ENCODE results near the gene PRPSAP1. TPM values are rescaled to one million over a fixed set of nuclear protein-coding genes. Genes with fewer than 3 reads are reported as not detected.

PRPSAP1 gene
- total RNA-seq, 1 experiment from 2014 or later = 47.8 TPM

- no peak for TF ChIP-seq EZH2phosphoT487 (IDR thresholded peaks at IDR 0.05; ENCODE audit: borderline replicate concordance, low read length)
- TF ChIP-seq, protein P1, sequence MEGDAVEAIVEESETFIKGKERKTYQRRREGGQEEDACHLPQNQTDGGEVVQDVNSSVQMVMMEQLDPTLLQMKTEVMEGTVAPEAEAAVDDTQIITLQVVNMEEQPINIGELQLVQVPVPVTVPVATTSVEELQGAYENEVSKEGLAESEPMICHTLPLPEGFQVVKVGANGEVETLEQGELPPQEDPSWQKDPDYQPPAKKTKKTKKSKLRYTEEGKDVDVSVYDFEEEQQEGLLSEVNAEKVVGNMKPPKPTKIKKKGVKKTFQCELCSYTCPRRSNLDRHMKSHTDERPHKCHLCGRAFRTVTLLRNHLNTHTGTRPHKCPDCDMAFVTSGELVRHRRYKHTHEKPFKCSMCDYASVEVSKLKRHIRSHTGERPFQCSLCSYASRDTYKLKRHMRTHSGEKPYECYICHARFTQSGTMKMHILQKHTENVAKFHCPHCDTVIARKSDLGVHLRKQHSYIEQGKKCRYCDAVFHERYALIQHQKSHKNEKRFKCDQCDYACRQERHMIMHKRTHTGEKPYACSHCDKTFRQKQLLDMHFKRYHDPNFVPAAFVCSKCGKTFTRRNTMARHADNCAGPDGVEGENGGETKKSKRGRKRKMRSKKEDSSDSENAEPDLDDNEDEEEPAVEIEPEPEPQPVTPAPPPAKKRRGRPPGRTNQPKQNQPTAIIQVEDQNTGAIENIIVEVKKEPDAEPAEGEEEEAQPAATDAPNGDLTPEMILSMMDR (conservative IDR thresholded peaks at IDR 0.05; ENCODE audit: low read depth, low read length) = no peak
- no peak for TF ChIP-seq EZH2 (IDR thresholded peaks at IDR 0.05; ENCODE audit: low read length, unreplicated experiment)
- intact Hi-C loops (cut with micrococcal nuclease) = loop anchor here (10.0 kb wide), 1 partner anchor 162 kb away; the partner anchor contains the start of gene EXOC7
- ChIA-PET CTCF (no interaction called here), POLR2A (ENCODE audit: unreplicated experiment) (no interaction called here)
- H3F3A ChIP-seq (ENCODE audit: low read length, unreplicated experiment) = no peaks in the 10 kb centered on the region
- peaks cover 45% of the 10 kb centered on the region for H3K79me2 ChIP-seq (ENCODE audit: low read length)
- DNase-seq (no peak), ATAC-seq (no peak)
- TSS peak; percentile 39 for BruUV-seq (replicated peaks)
- peaks cover 10% of the 10 kb centered on the region; the same call in 1 of the 2 replicates for H3K36me3 ChIP-seq (ENCODE audit: low read depth, low read length)
- H3K4me2 ChIP-seq (ENCODE audit: low read length) = peak overlapping the region; percentile 93
- H3K27ac ChIP-seq (ENCODE audit: low read length) = no peak overlapping the region
- peaks cover 50% of the 10 kb centered on the region for H3K4me1 ChIP-seq (ENCODE audit: insufficient read depth, low read length)
- H3K9ac ChIP-seq (ENCODE audit: low read length) = peak overlapping the region; percentile 82
- peak overlapping the region; percentile 77 for H3K4me3 ChIP-seq (ENCODE audit: low read length)
- H2AFZ ChIP-seq (ENCODE audit: low read length) = no peak overlapping the region
- no peaks in the 10 kb centered on the region for H3K9me2 ChIP-seq (replicated peaks; ENCODE audit: low read length)
- H4K20me1 ChIP-seq (ENCODE audit: low read length) = peaks cover 11% of the 10 kb centered on the region; the same call in 1 of the 2 replicates
- no peaks in the 10 kb centered on the region for H3K27me3 ChIP-seq (ENCODE audit: low read length)
- H3K9me3 ChIP-seq (ENCODE audit: low read length) = no peaks in the 10 kb centered on the region
Measured at GRCh38 chr17:76266244-76266938, 87.3 kb downstream of the PRPSAP1 start.

DNA sequence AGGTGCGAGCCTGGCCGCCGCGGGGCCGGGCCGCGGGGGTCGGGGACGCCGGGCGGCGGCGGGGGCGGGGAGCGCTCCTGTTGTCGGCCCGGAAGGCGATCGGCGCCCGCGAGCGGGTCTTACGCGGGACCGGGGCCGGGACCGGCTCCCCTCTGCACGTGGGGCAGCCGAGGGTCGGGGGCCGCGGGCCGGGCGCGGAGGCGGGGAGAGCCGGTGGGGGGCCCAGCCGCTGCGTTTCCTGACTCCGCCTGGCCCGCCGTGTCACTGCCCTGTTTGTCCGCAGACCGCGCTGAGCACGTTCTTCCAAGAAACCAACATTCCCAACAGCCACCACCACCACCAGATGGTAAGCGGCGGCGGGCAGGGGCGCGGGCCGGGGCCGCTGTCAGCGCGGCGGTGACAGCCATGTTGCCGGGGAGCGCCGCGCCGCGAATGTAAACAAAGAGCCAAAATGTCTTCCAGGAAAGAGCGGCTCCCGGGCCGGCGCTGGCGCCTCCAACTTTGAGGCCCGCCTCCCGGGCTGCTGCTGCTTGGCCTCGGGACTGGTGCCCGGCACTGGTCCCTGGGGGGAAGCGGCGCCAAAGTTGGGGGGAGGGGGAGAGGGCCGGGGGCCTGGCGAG lies 88.0 kb downstream of the PRPSAP1 start:
- TF ChIP-seq EZH2 (IDR thresholded peaks at IDR 0.05; ENCODE audit: low read length, unreplicated experiment) (no peak), EZH2phosphoT487 (IDR thresholded peaks at IDR 0.05; ENCODE audit: borderline replicate concordance, low read length) (no peak)
- TF ChIP-seq, protein P1 (conservative IDR thresholded peaks at IDR 0.05; ENCODE audit: low read depth, low read length) = no peak
- Histone ChIP-seq H3K4me2 (ENCODE audit: low read length) (peak overlapping the region; percentile 93), H3K36me3 (ENCODE audit: low read depth, low read length) (peaks cover 10% of the 10 kb centered on the region; the same call in 1 of the 2 replicates), H3K79me2 (ENCODE audit: low read length) (peaks cover 45% of the 10 kb centered on the region), H3K9ac (ENCODE audit: low read length) (peak overlapping the region; percentile 82), H3K27ac (ENCODE audit: low read length) (no peak overlapping the region), H3K9me3 (ENCODE audit: low read length) (no peaks in the 10 kb centered on the region), H3K27me3 (ENCODE audit: low read length) (no peaks in the 10 kb centered on the region), H3K9me2 (replicated peaks; ENCODE audit: low read length) (no peaks in the 10 kb centered on the region), H3K4me1 (ENCODE audit: insufficient read depth, low read length) (peaks cover 50% of the 10 kb centered on the region), H3F3A (ENCODE audit: low read length, unreplicated experiment) (no peaks in the 10 kb centered on the region), H2AFZ (ENCODE audit: low read length) (no peak overlapping the region), H4K20me1 (ENCODE audit: low read length) (peaks cover 11% of the 10 kb centered on the region; the same call in 1 of the 2 replicates), H3K4me3 (ENCODE audit: low read length) (peak overlapping the region; percentile 77)
- intact Hi-C loops (cut with micrococcal nuclease) = loop anchor here (10.0 kb wide), 1 partner anchor 161 kb away; the partner anchor contains the start of gene EXOC7
- CTCF ChIA-PET = interaction anchor here (1.4 kb wide), 1 partner anchor 17 kb away, joined by 3 read pairs; no protein-coding TSS in a partner anchor
- DNase-seq (peak; percentile 39), ATAC-seq (peak; percentile 10; the same call in 1 of the 2 replicates)
- POLR2A ChIA-PET (ENCODE audit: unreplicated experiment) = interaction anchor here (0.6 to 1.0 kb wide), 5 partner anchors 19 to 369 kb away, joined by 3 to 4 read pairs (median 4); partner anchors contain the start of gene TRIM65
- BruUV-seq (replicated peaks) = no TSS peak

Data from PC-3 (cell line).